Naive thymus-derived CD8-positive, alpha-beta T cell (primary cell): ENCODE measurements around the gene MGAT3. TPM values are rescaled to one million over a fixed set of nuclear protein-coding genes. Genes with fewer than 3 reads are reported as not detected.

Source experiments
- ATAC-seq, 2 donors: fragments of 150-1000 bp; cut with Tn5 transposase in 1 of 2; sonication (Bioruptor Pico), chemical (Tn5 transposase) in 1 of 2; 1 replicate in 1 of 2; 2 replicates in 1 of 2; pipeline ENCODE4 v1.10.0; 2021; ENCODE audit warnings: mild to moderate bottlenecking in 2 of 2, moderate library complexity in 2 of 2
- POLR2A ChIA-PET: fragments of 350-600 bp; sonication (Branson Sonifier 250); formaldehyde crosslinking; loops from one replicate; lab custom pipeline; 2021; ENCODE audit warnings: antibody characterized with exemption; lab: Charles Lee
- DNase-seq, 10 donors: peaks; one replicate each; pipeline versions ENCODE4 v3.0.0 to v3.0.0-alpha.2; 2020 to 2022
- H3K27ac Mint-ChIP-seq, 10 donors: one replicate each; pipeline ENCODE4 v1.8.0; 2020 to 2022; ENCODE audit warnings: mild to moderate bottlenecking in 10 of 10, mixed read lengths in 10 of 10, moderate library complexity in 4 of 10, inconsistent platforms in 1 of 10
- H3K27me3 Mint-ChIP-seq, 5 donors: one replicate each; pipeline ENCODE4 v1.8.0; 2021 to 2022; ENCODE audit warnings: mixed read lengths in 5 of 5
- H3K36me3 Mint-ChIP-seq, 3 donors: one replicate each; pipeline ENCODE4 v1.8.0; 2020 to 2022; ENCODE audit warnings: mixed read lengths in 3 of 3, mild to moderate bottlenecking in 2 of 3, inconsistent platforms in 1 of 3
- H3K4me1 Mint-ChIP-seq, 4 donors: one replicate each; pipeline ENCODE4 v1.8.0; 2021 to 2022; ENCODE audit warnings: mixed read lengths in 4 of 4
- H3K4me3 Mint-ChIP-seq, 10 donors: one replicate each; pipeline ENCODE4 v1.8.0; 2020 to 2022; ENCODE audit warnings: mild to moderate bottlenecking in 10 of 10, mixed read lengths in 10 of 10, moderate library complexity in 6 of 10, inconsistent platforms in 1 of 10
- H3K9me3 Mint-ChIP-seq, 9 donors: one replicate each; pipeline ENCODE4 v1.8.0; 2020 to 2022; ENCODE audit warnings: mixed read lengths in 9 of 9, mild to moderate bottlenecking in 3 of 9, inconsistent platforms in 1 of 9, moderate library complexity in 1 of 9
- polyA plus RNA-seq, 3 donors: library from polyadenylated mRNA; unstranded; fragments of 300-500 nt; fragmentation: Illumina TruSeq; gene quantifications; one replicate each; pipeline ENCODE4 v1.2.3, GENCODE V29; 2021
- total RNA-seq, 8 experiments: library from RNA in 2 of 8; stranded (reverse) in 2 of 8; gene quantifications; one replicate each; pipeline ENCODE4 v1.2.3 and lab custom pipeline; 2021 to 2026

The MGAT3 gene
- total and polyA plus RNA-seq, 5 experiments from 2014 or later = 0.05 to 0.55 (median 0.27) TPM

DNA sequence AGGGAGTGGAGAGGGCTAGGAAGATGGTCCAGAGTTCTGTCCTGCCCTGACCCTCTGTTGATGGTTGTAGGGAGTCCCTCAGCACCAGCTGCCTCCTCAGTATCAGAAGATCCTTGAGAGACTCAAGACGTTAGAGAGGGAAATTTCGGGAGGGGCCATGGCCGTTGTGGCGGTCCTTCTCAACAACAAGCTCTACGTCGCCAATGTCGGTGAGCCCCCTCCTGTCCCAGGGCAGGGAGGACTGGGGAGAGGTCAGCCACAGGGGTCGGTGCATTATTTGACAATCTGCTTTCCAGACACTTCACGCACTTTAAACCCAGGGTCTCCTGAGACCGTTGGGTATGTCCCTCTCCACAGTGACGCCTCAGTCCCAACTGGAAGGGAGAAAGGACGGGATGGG is 39.2 kb upstream of the MGAT3 start:
- no peak for ATAC-seq
- Mint-ChIP-seq H3K27me3 (no peaks in the 10 kb centered on the region), H3K27ac (peak overlapping the region in 2 of 10 donors; percentile 62 to 68), H3K4me1 (peaks cover 27 to 65% (median 48%) of the 10 kb centered on the region in 4 donors), H3K36me3 (peaks cover 0 to 58% (median 31%) of the 10 kb centered on the region in 3 donors), H3K4me3 (peak overlapping the region in 1 of 10 donors; percentile 3), H3K9me3 (no peaks in the 10 kb centered on the region)
- POLR2A ChIA-PET = interaction anchor here (0.6 to 8.4 kb wide), 8 partner anchors 11 to 1652 kb away, joined by 3 to 120 read pairs (median 4); partner anchors contain the start of genes ATF4 and TAB1
- no peak for DNase-seq

- POLR2A ChIA-PET = interaction anchor here (8.4 kb wide), 1 partner anchor 18 kb away, joined by 120 read pairs; the partner anchor contains the start of gene TAB1
- H3K36me3 Mint-ChIP-seq = peaks cover 0 to 66% (median 31%) of the 10 kb centered on the region in 3 donors
- no peak for DNase-seq
- H3K27me3 Mint-ChIP-seq = no peaks in the 10 kb centered on the region
- no peak for ATAC-seq
- H3K4me1 Mint-ChIP-seq = peaks cover 26 to 55% (median 39%) of the 10 kb centered on the region in 4 donors
- peak overlapping the region in 3 of 10 donors; percentile 22 to 73 (median 56) for H3K27ac Mint-ChIP-seq
- H3K9me3 Mint-ChIP-seq = no peaks in the 10 kb centered on the region
- H3K4me3 Mint-ChIP-seq = peak overlapping the region in 1 of 10 donors; percentile 30
Measured at GRCh38 chr22:39418696-39419095, 38.1 kb upstream of the MGAT3 start.

GRCh38 chr22:39419096-39419495 is 37.7 kb upstream of the MGAT3 start:
- no peaks in the 10 kb centered on the region for H3K9me3 Mint-ChIP-seq
- no peak for ATAC-seq
- H3K36me3 Mint-ChIP-seq = peaks cover 3 to 69% (median 34%) of the 10 kb centered on the region in 3 donors
- H3K4me3 Mint-ChIP-seq = no peak overlapping the region
- no peak for DNase-seq
- H3K27me3 Mint-ChIP-seq = no peaks in the 10 kb centered on the region
- POLR2A ChIA-PET = interaction anchor here (0.5 kb wide), 1 partner anchor 14 kb away, joined by 3 read pairs; no protein-coding TSS in a partner anchor
- peaks cover 22 to 51% (median 35%) of the 10 kb centered on the region in 4 donors for H3K4me1 Mint-ChIP-seq
- peak overlapping the region in 3 of 10 donors; percentile 48 to 73 (median 56) for H3K27ac Mint-ChIP-seq

DNA sequence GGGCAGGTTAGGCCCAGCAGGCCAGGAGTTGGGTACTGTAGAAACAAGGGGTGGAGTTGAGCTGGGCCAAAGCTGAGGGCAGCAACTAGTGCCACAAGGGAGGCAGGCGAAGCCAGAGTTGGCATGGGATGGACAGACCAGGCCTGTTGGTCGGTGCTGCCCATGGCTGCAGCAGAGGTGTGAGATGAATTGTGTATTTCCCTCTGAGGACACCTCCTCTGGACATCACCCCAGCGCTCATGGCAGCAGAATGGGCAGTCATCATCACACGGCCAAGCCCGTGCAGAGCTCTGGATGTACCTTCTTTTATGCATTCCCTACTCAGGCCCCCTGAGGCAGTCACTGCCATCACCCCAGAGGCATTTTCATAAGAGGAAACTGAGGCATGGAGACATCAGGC is 36.9 kb upstream of the MGAT3 start:
- H3K27ac Mint-ChIP-seq = no peak overlapping the region
- peaks cover 4 to 77% (median 34%) of the 10 kb centered on the region in 3 donors for H3K36me3 Mint-ChIP-seq
- DNase-seq = no peak
- no peak overlapping the region for H3K4me3 Mint-ChIP-seq
- no peaks in the 10 kb centered on the region for H3K9me3 Mint-ChIP-seq
- H3K27me3 Mint-ChIP-seq = no peaks in the 10 kb centered on the region
- POLR2A ChIA-PET = no interaction called here
- H3K4me1 Mint-ChIP-seq = peaks cover 16 to 43% (median 27%) of the 10 kb centered on the region in 4 donors
- ATAC-seq = no peak

DNA sequence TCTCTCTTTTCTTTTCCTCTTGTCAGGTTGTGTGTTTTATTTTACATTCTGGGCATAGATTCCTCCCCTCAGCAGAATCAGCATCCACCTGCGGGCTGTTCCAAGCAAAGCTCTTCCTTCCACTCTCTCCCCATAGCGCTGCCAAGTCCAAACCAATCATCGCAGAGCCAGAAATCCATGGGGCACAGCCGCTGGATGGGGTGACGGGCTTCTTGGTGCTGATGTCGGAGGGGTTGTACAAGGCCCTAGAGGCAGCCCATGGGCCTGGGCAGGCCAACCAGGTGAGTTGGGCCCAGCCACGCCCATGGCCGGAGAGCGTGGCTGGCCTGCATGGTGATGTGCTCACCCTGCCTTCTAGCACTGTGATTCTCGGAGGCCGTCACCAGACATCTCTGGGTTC is 35.1 kb upstream of the MGAT3 start:
- no peak overlapping the region for H3K4me3 Mint-ChIP-seq
- peaks cover 4 to 91% (median 34%) of the 10 kb centered on the region in 3 donors for H3K36me3 Mint-ChIP-seq
- H3K27ac Mint-ChIP-seq = peak overlapping the region in 4 of 10 donors; percentile 26 to 81 (median 51)
- no peaks in the 10 kb centered on the region for H3K27me3 Mint-ChIP-seq
- POLR2A ChIA-PET = interaction anchor here (0.6 to 1.0 kb wide), 2 partner anchors 22 to 28 kb away, joined by 3 read pairs; partner anchors contain the start of gene TAB1
- ATAC-seq = no peak
- DNase-seq = no peak
- H3K4me1 Mint-ChIP-seq = peaks cover 3 to 25% (median 18%) of the 10 kb centered on the region in 4 donors
- no peaks in the 10 kb centered on the region for H3K9me3 Mint-ChIP-seq

DNA sequence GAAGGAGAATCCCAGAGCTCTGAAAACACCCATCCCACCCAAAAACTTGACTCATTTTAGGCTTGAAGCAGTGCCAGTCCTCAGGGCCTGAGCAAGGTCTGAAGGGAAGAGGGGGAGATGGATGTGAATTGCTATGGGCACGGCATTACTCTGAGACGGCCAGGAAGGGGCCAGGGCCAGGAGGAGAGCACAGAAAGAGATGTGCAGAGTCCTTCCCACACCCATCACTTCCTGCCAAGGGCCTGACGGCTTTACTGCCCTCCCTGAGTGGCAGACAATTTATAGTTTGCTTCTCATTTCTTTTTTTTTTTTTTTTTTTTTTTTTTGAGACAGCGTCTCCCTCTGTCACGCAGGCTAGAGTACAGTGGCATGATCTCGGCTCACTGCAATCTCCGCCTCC is 34.7 kb upstream of the MGAT3 start:
- Mint-ChIP-seq H3K36me3 (peaks cover 4 to 93% (median 36%) of the 10 kb centered on the region in 3 donors), H3K27me3 (no peaks in the 10 kb centered on the region), H3K4me1 (peaks cover 2 to 24% (median 16%) of the 10 kb centered on the region in 4 donors), H3K9me3 (no peaks in the 10 kb centered on the region), H3K27ac (no peak overlapping the region), H3K4me3 (no peak overlapping the region)
- ATAC-seq = no peak
- DNase-seq = no peak
- POLR2A ChIA-PET = interaction anchor here (0.6 to 1.0 kb wide), 2 partner anchors 22 to 28 kb away, joined by 3 read pairs; partner anchors contain the start of gene TAB1

DNA sequence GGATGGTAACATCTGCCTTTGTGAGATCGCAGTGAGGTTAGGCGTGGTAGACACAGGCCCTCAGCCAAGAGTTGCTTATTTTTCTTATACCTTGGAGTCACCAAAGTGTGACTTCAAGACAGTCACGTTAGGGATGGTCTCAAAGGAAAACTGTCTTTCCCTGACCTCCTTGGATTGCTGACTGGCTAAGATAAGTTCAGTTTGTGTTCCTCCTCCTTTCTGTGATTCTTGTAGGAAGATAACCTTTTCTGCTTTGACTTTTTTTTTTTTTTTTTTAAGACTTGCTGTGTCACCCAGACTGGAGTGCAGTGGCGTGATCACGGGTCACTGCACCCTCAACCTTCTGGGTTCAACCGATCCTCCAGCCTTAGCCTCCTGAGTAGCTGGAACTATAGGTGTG is 34.1 kb upstream of the MGAT3 start:
- H3K9me3 Mint-ChIP-seq = no peaks in the 10 kb centered on the region
- peaks cover 2 to 24% (median 14%) of the 10 kb centered on the region in 4 donors for H3K4me1 Mint-ChIP-seq
- no peak overlapping the region for H3K27ac Mint-ChIP-seq
- DNase-seq (no peak), ATAC-seq (no peak)
- H3K27me3 Mint-ChIP-seq = no peaks in the 10 kb centered on the region
- H3K36me3 Mint-ChIP-seq = peaks cover 4 to 96% (median 33%) of the 10 kb centered on the region in 3 donors
- H3K4me3 Mint-ChIP-seq = no peak overlapping the region
- POLR2A ChIA-PET = interaction anchor here (0.6 kb wide), 1 partner anchor 913 kb away, joined by 3 read pairs; no protein-coding TSS in a partner anchor

DNA sequence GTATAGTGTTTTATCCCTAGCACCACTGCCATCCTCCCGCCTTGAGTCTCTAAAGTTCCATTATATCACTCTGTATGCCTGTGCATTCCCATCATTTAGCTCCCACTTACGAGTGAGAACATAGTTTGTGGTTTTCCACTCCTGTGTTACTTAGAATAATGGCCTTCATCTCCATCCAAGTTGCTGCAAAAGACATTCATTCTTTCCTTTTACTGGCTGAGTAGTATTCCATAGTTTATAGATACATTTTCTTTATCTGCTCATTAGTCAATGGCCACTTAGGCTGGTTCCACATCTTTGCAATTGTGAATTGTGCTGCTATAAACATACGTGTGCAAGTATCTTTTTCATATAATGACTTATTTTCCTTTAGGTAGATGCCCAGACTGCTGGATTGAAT is 32.8 kb upstream of the MGAT3 start:
- ATAC-seq (no peak), DNase-seq (no peak)
- H3K36me3 Mint-ChIP-seq = peaks cover 4 to 95% (median 26%) of the 10 kb centered on the region in 3 donors
- no peak overlapping the region for H3K4me3 Mint-ChIP-seq
- POLR2A ChIA-PET = no interaction called here
- no peak overlapping the region for H3K27ac Mint-ChIP-seq
- H3K9me3 Mint-ChIP-seq = no peaks in the 10 kb centered on the region
- peaks cover 2 to 18% (median 7%) of the 10 kb centered on the region in 4 donors for H3K4me1 Mint-ChIP-seq
- no peaks in the 10 kb centered on the region for H3K27me3 Mint-ChIP-seq

GRCh38 chr22:39426380-39427043 is 30.3 kb upstream of the MGAT3 start:
- no peak for ATAC-seq
- Mint-ChIP-seq H3K27me3 (no peaks in the 10 kb centered on the region), H3K27ac (no peak overlapping the region), H3K4me3 (no peak overlapping the region), H3K36me3 (peaks cover 4 to 90% (median 17%) of the 10 kb centered on the region in 3 donors), H3K4me1 (peaks cover 0 to 4% (median 2%) of the 10 kb centered on the region in 4 donors), H3K9me3 (no peaks in the 10 kb centered on the region)
- DNase-seq = no peak
- POLR2A ChIA-PET = no interaction called here

GRCh38 chr22:39427751-39428596 is 28.8 kb upstream of the MGAT3 start:
- ATAC-seq (no peak), DNase-seq (no peak)
- H3K36me3 Mint-ChIP-seq = peaks cover 4 to 78% (median 12%) of the 10 kb centered on the region in 3 donors
- no peak overlapping the region for H3K4me3 Mint-ChIP-seq
- peak overlapping the region in 2 of 10 donors; percentile 34 to 46 for H3K27ac Mint-ChIP-seq
- POLR2A ChIA-PET = interaction anchor here (1.2 to 1.4 kb wide), 3 partner anchors 9 to 13 kb away, joined by 3 to 4 read pairs (median 4); no protein-coding TSS in a partner anchor
- H3K9me3 Mint-ChIP-seq = no peaks in the 10 kb centered on the region
- no peaks in the 10 kb centered on the region for H3K27me3 Mint-ChIP-seq
- no peaks in the 10 kb centered on the region for H3K4me1 Mint-ChIP-seq

DNA sequence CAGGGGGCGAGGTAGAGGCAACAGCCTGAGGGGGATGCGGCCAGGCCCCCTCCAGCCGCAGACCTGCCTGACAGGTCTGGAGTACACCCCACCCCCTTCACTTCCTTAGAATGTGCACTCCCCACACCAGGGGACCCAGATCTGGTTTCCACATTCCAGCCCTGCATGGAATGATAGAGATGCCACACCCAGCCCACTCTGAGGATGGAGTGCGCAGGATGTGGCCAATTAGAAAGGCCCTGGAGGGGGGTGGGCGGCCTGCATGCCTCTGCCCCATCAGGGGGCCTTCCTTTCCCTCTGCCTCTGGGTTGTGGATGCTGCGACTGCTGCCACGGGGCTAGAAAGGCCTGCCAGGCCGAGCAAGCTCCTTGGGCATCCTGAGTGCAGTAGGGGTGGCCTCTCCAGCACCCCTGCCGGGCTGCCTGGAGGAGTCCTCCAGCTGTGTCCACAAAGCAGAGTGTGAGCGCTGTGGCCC is 28.2 kb upstream of the MGAT3 start:
- Mint-ChIP-seq H3K4me1 (no peaks in the 10 kb centered on the region), H3K36me3 (peaks cover 4 to 73% (median 12%) of the 10 kb centered on the region in 3 donors), H3K27me3 (no peaks in the 10 kb centered on the region), H3K9me3 (no peaks in the 10 kb centered on the region), H3K4me3 (no peak overlapping the region), H3K27ac (no peak overlapping the region)
- DNase-seq = no peak
- POLR2A ChIA-PET = interaction anchor here (1.2 kb wide), 1 partner anchor 12 kb away, joined by 3 read pairs; no protein-coding TSS in a partner anchor
- ATAC-seq = no peak

GRCh38 chr22:39429186-39429585 is 27.6 kb upstream of the MGAT3 start:
- Mint-ChIP-seq H3K27ac (peak overlapping the region in 1 of 10 donors; percentile 5), H3K9me3 (no peaks in the 10 kb centered on the region), H3K4me1 (no peaks in the 10 kb centered on the region), H3K36me3 (peaks cover 0 to 71% (median 8%) of the 10 kb centered on the region in 3 donors), H3K27me3 (no peaks in the 10 kb centered on the region), H3K4me3 (no peak overlapping the region)
- POLR2A ChIA-PET = interaction anchor here (1.2 kb wide), 1 partner anchor 12 kb away, joined by 3 read pairs; no protein-coding TSS in a partner anchor
- ATAC-seq (no peak), DNase-seq (no peak)
